HG03378 (cell line): Measurements from ENCODE around the gene ZNF652.
"Not testable (repeated sequence)": the region's sequence is repeated elsewhere in the genome, so short reads cannot be mapped to it uniquely, and the experiment has no call there.

Source experiments
- ATAC-seq: cut with Tn5 transposase; IDR thresholded peaks from one replicate; pipeline ENCODE4 v1.9.1; 2021; ENCODE audit warnings: mild to moderate bottlenecking, moderate library complexity; ENCODE audit not compliant: unreplicated experiment

The ZNF652 gene

GRCh38 chr17:49387498-49388289 lies 25.6 kb upstream of the ZNF652 start:
- ATAC-seq: no peak

DNA sequence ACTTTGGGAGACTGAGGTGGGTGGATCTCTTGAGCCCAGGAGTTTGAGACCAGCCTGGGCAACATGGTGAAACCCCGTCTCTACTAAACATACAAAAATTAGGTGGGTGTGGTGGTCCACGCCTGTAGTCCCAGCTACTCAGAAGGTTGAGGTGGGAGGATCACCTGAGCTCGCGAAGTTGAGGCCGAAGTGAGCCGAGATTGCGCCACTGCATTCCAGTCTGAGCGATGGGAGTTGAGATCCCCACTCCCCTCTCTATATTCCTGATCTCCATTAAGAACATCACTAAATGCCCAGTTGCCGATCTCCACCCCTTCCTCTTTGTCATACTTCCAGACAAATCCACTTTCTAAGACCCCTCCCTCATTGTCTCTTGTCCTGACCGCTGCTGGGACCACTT lies 24.3 kb upstream of the ZNF652 start:
- ATAC-seq: no peak

GRCh38 chr17:49384951-49385350 lies 22.9 kb upstream of the ZNF652 start:
- no peak for ATAC-seq

GRCh38 chr17:49383060-49383459 lies 21.0 kb upstream of the ZNF652 start:
- no peak for ATAC-seq

GRCh38 chr17:49382556-49382955 lies 20.5 kb upstream of the ZNF652 start:
- no peak for ATAC-seq

DNA sequence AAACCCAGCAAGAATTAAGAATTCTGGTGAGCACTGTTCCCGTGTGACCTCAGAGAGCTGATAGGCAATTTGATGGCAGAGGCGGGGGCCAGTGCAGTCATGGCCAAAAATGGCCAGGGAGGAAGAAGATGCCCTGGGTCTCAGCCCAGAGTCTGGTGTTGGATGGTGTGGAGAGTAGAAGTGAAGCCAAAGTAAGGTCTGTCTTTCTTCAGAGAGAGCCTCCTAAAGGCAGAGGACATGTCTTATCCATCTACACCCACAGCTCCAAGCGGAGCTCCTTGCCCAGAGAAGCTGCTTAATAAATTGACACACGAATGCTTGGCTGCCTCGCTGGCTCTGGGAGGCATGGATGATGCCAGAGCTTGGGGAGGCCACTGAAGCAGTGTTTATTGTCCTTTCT lies 19.7 kb upstream of the ZNF652 start:
- ATAC-seq: no peak

DNA sequence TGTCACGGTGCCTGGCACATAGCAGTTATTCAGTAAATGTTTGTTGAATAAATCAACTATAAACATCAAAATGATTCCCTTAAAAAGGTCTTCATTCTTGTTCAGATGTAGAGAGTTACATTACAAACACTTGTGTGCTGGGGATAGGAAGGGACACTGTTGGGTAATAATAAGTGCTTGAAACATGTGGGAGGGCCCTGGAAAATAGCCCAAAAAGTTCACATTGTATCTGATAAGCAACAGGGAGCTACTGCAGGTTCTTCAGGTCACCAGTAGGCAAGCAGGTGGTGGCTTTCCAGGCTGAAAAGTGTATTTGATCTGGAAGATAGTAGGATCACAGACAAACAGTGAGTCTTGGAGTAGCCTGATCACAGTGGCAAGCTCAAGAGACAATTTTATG lies 19.0 kb upstream of the ZNF652 start:
- no peak for ATAC-seq

- no peak for ATAC-seq
These were observed 17.9 kb upstream of the ZNF652 start for GRCh38 chr17:49379926-49380325.

DNA sequence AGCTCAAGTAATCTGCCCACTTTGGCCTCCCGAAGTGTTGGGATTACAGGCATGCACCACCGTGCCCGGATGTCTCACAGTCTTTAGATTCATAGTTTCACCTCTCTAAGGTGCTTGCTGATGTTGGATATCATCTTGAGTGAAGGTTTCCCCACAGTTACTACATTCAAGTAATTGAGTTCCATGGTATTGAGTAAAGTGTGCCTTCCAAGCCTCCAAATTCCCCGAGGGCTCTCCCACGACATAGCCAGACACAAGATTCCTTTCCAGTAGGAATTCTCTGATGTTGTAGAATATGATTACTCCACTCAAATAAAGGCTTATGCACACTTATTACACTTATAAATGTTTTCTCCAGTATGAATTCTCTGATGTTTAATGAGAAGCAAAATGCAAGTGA lies 16.3 kb upstream of the ZNF652 start:
- no peak for ATAC-seq

DNA sequence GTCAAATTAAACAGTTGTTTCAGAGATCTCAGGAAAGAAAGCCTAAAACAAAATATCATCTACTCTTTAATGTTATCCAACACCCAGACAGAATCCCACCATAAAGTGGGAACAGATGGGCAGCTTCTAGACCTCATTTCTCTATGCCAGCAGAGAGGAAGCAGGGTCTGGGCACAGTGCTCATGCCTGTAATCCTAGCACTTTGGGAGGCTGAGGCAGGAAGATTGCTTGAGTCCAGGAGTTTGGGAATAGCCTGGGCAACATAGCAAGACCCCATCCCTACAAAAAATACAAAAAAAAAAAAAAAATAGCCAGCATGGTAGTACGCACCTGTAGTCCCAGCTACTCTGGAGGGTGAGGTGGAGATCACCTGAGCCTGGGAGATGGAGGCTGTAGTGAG lies 13.5 kb upstream of the ZNF652 start:
- ATAC-seq: no peak

GRCh38 chr17:49373115-49373514 lies 11.1 kb upstream of the ZNF652 start:
- no peak for ATAC-seq

- ATAC-seq: no peak
These were observed 10.4 kb upstream of the ZNF652 start for GRCh38 chr17:49372425-49372824.

- no peak for ATAC-seq
These were observed 9.2 kb upstream of the ZNF652 start for GRCh38 chr17:49370971-49371834.

DNA sequence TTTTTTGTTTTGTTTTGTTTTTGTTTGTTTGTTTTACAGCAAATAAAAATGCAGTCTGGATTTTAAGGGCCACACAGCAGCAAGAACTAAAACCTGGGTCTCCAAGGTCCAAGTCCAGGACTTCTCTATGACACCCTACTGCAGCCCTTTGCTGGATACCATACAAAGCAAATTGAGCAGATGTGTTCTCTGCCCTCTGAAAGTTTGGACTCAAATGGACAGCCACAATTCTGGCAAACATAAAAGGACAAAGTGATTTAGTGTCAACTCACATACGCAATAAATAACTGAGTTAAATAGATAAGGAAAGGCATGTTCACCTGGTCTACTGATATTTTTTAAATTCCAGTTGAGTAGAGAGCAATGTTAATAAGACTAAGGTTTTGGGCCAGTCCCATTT lies 7.7 kb upstream of the ZNF652 start:
- ATAC-seq: no peak

DNA sequence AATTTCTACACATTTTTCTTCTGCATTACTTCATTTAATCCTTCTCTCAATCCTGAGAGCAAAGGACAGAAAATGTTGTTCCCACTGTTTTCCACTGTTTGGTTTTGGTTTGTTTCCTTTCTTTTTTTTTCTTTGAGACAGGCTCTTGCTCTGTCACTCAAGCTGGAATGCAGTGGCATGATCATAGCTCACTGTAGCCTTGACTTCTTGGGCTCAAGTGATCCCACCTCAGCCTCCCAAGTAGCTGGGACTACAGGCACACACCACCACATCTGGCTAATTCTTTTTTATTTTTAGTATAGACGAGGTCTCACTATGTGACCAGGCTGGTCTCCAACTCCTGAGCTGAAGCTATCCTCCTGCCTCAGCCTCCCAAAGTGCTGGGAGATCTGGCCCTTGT lies 7.0 kb upstream of the ZNF652 start:
- no peak for ATAC-seq

DNA sequence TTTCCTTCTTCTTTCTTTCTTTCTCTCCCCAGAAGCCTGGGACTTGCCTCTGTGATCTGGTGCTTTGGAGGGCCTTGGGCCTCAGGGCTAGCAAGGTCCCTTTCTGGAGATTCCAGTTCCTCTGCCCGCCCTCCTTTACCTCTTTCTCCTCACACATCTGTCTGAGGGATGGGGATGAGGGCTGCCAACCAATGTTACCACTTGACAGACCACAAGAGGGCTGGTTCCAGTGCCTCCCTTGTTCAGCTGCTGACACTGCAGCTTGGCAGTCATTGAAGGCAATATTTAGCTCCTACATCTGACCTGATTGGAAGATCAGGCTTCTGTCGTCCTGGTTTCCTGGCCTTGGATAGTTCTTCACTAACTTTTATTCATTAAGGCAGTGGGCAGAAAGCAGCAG lies 3.6 kb upstream of the ZNF652 start:
- ATAC-seq: no peak

- not testable (repeated sequence) for ATAC-seq
These were observed 3.1 kb upstream of the ZNF652 start for GRCh38 chr17:49365126-49365525.

DNA sequence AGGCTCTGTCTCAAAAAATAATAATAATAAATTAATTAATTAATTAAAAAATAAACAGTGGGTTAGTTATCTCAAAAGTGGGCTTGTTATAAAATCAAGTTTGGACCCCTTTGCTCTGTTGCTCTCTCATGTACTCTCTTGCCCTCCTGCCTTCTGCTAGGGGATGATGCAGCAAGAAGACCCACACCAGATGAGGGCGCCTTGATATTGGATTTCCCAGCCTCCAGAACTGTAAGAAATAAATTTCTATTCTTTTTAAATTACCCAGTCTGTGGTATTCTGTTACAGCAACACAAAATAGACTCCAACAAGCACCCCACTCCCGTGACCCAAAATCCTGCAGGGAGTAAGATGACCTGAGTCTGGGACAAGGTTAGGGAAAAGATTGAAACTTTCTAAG lies 2.1 kb upstream of the ZNF652 start:
- ATAC-seq: no peak

DNA sequence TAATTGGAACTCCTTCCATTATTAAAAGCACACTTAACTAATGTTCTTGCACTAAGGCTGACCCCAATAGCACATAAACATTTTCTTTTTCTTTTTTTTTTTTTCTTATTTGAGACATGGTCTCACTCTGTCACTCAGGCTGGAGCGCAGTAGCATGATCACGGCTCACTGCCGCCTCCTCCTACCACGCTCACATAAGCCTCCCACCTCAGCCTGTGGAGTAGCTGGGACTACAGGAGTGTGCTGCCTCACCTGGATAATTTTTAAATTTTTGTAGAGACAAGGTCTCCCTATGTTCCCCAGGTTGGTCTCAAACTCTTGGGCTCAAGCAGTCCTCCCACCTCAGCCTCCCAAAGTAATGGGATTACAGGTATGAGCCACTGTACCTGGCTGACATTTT lies 1.2 kb upstream of the ZNF652 start:
- no peak for ATAC-seq

GRCh38 chr17:49362723-49363117 lies 670 bp upstream of the ZNF652 start:
- no peak for ATAC-seq

DNA sequence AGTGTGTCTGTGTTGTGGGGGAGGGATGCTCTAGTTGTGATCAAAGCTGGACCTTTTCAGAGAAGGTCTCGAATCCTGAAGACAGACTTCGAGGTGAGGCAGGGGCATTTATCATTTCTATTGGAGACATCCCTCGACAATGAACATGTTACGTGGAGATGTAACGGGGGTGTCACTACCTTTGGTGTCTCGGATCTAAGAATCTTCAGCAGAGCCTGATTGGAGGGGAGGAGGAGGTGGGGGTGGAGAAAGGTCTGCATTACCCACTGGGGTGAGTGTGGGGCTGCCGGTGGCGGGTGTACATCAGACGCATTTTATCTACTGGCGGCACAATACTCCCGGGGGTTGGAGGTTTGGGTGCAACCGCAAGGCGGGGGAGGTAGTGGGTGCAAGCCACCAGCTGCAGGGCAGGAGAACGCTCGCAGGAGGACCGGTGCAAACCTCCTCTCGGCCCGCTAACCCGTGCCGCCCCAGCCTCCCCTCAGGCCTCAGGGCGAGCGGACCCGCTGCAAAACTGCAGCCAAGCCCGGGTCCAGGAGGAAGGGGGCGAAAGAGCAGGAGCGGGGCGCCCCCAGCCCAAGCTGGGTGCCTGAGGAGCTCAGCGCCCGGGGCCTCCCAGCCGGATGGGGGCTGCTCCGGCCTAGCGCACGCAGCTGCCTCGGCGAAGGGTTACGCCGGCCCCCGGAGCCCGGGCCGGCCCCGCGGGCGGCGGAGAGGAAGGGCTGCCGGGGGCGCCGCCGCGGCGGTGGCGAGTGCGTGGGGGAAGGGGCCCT lies 735 bp downstream of the ZNF652 start:
- no peak for ATAC-seq

- ATAC-seq: no peak
These were observed 1.3 kb downstream of the ZNF652 start for GRCh38 chr17:49360796-49361128.
